H1 (cell line): ENCODE results near the gene NPTX1. TPM values are rescaled to one million over a fixed set of nuclear protein-coding genes. Genes with fewer than 3 reads are reported as not detected.

Experiments
- BRCA1 ChIP-seq: IDR thresholded peaks from 2 replicates; pipeline ENCODE4 v1.6.1; 2012; ENCODE audit warnings: low read depth, low read length, improper control_type of control experiment
- CHD7 ChIP-seq: fragments of 300-600 bp; sonication (generic); IDR thresholded peaks from 2 replicates; pipeline ENCODE4 v1.7.1; 2012; ENCODE audit warnings: low read length, moderate library complexity, mild to moderate bottlenecking, inconsistent platforms; ENCODE audit not compliant: insufficient replicate concordance
- E2F6 ChIP-seq: IDR thresholded peaks from 2 replicates; pipeline ENCODE4 v1.6.1; 2012; ENCODE audit warnings: inconsistent platforms
- EGR1 ChIP-seq: IDR thresholded peaks from 2 replicates; pipeline ENCODE4 v1.6.1; 2011; ENCODE audit warnings: low read depth, low read length, borderline replicate concordance
- JUN ChIP-seq: IDR thresholded peaks from 2 replicates; pipeline ENCODE4 v1.6.1; 2011; ENCODE audit warnings: low read depth, mild to moderate bottlenecking, improper control_type of control experiment, low read length
- KDM5A ChIP-seq: fragments of 200-600 bp; IDR thresholded peaks from 2 replicates; pipeline ENCODE4 v1.7.1; 2012; ENCODE audit warnings: mild to moderate bottlenecking, low read length, inconsistent platforms, mixed read lengths
- SIRT6 ChIP-seq: IDR thresholded peaks from one replicate; pipeline ENCODE4 v1.7.1; 2012; ENCODE audit warnings: low read length, inconsistent platforms
- SP2 ChIP-seq: IDR thresholded peaks from 2 replicates; pipeline ENCODE4 v1.6.1; 2012; ENCODE audit warnings: mild to moderate bottlenecking, low read length, inconsistent platforms
- TCF12 ChIP-seq: IDR thresholded peaks from 2 replicates; pipeline ENCODE4 v1.6.1; 2011; ENCODE audit warnings: low read depth, mild to moderate bottlenecking, low read length
- USF2 ChIP-seq: IDR thresholded peaks from 2 replicates; pipeline ENCODE4 v1.6.1; 2011; ENCODE audit warnings: low read length, improper control_type of control experiment
- polyA plus RNA-seq, 7 experiments: library from polyadenylated mRNA; depleted of rRNA in 3 of 7; stranded (reverse) in 5 of 7; unstranded in 2 of 7; fragments of >200 nt in 5 of 7; fragments of 200-250 nt in 2 of 7; gene quantifications; 1 replicate in 5 of 7; 2 replicates in 1 of 7; 4 replicates in 1 of 7; pipeline versions ENCODE4 v1.2.1 to v1.2.3, GENCODE V29; 2011 to 2013; ENCODE audit warnings: missing spikeins in 2 of 7, mixed read lengths in 2 of 7
- total RNA-seq: library from RNA; stranded (reverse); fragmentation: NEBNext Ultra II Directional; extraction: Animal tissue kit (Norgen Biotek cat#: 25700); gene quantifications from 2 replicates; pipeline ENCODE4 v1.2.1, GENCODE V29; 2021

The NPTX1 gene
- total and polyA plus RNA-seq, 2 of the 8 experiments (the other 6 are each of a cell fraction or from before 2014, with no cell fraction given) = 12.0 to 17.9 TPM

GRCh38 chr17:80439499-80439898, 36.9 kb downstream of the NPTX1 start (continued):
- TF ChIP-seq CHD7 = no peak
- no peak for TF ChIP-seq BRCA1
- no peak for TF ChIP-seq USF2
- no peak for TF ChIP-seq TCF12
- no peak for TF ChIP-seq E2F6
- no peak for TF ChIP-seq SIRT6
- TF ChIP-seq SP2 = no peak
- no peak for TF ChIP-seq JUN
- no peak for TF ChIP-seq EGR1
- TF ChIP-seq KDM5A = no peak
- TF ChIP-seq, all 59 proteins: peak for 0
